HG03135 (cell line): Measurements from ENCODE around the gene LSAMP.
"Not testable (repeated sequence)": the region's sequence is repeated elsewhere in the genome, so short reads cannot be mapped to it uniquely, and the experiment has no call there.

Experiments used
- ATAC-seq: cut with Tn5 transposase; IDR thresholded peaks from one replicate; pipeline ENCODE4 v1.9.1; 2021; ENCODE audit warnings: mild to moderate bottlenecking, moderate library complexity; ENCODE audit not compliant: unreplicated experiment

The LSAMP gene

DNA sequence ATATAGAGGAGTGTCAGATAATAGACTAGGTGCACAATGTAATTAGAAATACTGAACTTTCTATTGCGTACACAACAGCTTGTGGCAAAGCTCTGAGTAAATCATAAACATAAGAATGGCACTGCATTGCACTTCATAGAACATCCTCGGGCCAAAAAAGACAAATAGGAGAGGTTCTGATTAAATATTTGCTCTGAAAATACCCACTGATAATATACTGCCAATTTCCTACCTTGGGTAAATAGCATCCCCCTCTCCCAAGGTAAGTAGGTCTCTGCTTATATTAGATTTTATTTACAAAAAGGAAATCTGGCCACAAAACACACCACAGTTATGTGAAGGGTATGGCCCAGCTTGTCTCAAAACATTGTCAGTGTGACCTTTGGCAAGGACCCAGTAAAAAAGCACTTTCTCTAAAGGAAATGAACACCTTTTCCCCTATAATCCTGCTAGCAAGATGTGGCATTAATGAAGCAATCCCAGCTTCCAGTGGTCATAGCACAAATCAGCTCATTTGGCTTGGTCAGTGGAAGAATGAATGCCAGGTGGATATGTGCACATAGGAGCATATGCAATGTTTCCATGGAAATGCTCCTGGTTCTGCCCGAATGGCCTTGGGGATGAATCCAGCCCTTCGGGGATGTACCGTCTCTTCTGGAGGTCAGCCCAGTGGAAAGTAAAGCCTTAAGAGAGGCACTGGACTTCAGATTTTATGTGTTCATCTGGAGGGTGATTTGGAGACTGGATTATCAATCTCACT is 315.9 kb downstream of the LSAMP start:
- no peak for ATAC-seq

DNA sequence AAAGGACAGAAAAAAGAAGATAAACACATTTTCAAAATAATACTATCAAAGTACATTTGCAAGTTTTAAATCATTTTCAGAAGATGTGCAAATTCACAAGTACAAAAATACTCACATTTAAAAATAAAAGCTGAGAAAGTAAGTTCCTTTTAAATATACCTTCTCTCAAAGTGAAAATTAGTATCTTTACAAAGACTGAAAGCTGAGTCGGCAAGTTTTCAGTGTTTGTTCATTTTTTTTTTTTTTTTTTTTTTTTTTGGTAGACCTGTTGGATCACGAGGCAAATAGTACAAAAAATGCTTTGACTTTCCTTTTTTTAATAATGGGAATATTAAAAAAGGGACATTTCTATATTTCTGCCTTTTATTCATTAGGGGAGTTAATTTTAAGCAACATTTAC is 317.8 kb downstream of the LSAMP start:
- no peak for ATAC-seq

DNA sequence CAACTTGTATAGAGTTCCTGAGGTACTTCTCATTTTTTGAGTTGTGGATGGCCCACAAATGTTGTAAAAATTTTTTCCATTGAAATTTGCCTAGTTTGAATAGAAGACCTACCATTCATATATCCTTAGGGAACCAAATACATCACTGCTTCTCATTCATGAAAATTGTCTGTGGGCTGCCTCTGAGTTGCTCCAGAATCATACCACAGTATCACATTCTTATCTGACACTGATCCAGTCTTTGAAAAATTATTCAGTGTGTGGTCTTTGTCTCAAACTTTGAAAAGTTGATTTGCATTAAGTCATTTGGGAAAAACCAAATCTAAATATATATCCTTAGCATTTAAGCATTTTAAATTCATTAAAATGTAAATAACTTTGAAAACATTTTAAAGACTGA is 321.1 kb downstream of the LSAMP start:
- ATAC-seq = no peak

DNA sequence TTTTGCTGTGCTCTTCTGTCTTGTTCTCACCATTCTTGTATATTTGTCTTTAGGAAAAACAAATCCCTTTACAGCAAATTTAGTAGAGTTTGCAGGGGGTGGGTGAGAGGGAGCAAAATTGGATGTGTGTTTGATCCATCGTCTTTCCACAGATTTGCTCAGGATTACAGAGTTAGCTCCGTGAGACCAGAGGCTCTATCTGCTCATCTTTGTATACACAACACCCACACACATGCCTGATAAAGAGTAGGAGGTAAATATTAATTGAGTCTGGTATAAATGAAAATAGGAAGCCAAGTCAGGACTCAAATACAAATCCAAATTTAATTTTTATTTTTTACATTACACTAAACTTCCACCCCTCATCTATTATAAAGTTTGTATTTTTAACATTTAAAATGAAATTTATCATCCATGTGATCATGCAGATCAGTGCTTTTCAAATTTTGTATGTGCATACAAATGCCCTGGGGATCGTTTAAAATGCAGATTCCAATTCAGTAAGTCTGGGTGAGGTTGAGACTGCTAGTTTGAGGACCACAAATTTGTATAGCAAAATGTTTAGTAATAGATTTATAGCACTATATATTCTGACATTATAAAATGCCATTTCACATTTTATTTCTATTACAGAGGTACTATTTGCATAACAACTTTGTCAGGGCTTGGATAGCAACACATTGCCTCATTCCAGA is 326.7 kb downstream of the LSAMP start:
- ATAC-seq = no peak

DNA sequence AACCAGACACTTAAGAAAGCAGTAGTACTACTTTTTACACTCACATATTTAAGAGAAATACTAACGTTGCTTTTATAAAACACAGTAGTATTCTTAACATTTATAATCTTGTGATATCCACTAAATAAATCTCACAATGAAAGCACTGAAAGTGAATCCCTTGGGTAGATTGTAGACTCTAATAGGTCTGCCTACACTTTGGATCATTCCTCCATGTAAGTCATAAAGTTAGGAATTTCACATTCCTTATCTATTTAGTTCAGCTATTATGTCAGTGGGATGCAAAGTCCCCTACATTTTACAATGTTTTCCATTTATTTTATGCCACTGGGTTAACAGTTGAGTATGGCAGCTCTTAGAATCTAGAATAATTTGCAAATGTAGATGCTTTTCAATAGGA is 330.7 kb downstream of the LSAMP start:
- no peak for ATAC-seq

DNA sequence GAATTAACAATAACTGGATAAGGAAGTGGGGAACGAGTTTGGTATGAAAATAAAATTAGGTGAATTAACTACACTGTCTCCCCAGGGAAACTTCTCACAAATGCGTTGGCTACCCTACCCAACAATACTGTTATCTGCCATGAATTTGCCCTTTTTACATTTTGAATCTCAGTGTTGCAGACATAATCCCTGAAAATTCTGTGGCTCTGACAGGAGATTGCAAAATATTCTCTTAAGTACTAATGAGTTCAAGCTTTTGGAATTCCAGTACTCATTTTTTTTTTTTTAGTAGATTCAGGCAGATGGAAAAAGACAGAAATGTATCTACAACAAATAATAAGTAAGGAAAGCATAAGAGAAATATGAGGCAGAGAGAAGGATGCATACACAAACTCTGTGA is 332.6 kb downstream of the LSAMP start:
- no peak for ATAC-seq

DNA sequence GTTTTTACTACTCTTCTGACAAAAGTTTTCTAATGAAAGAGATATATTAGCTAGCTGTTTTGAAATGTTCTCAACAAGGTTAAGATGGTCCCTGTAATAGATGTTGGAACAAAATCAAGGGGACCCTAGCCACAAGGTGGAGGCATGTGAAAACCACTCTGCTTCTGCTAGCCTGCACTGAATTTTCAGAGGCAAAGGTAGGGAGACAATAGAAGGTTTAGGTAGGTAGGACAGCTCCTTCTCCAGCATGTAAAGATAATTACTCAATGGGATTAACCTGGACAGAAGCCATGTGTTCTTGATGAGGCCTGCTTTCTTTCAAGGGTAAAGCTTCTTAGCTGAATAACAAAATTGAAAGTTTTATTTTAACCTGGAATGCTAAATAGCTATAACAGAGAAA is 333.5 kb downstream of the LSAMP start:
- ATAC-seq = no peak

DNA sequence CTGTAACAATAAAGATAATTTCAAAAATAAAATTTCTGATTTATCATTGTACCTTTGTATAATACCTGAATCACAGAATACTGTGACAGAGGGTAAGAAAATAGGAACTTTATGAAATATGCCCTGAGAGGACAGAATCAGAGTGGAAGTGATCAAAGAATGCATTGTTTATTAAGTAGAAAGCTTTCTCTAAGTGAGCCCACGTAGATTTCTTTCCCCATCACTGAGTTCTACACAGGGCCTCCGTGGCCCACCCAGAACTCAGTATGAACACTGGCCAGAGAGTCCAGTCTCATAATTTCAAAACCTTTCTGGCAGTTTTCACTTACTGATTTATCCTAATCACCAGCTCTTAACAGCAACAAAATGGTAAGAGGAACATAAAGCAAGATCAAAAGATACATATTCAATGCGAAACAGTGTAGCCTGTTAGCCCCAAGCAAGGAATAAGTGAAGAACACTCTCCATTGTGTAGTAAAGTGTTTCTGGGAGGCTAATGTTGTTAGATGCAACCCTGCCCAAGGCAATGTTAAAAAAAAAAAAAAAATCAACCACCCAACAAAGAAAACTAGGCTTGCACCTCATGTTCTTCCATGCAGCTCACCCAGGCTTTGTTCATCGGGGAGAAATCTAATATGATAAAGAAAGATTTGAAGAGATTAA is 341.3 kb downstream of the LSAMP start:
- ATAC-seq = no peak

DNA sequence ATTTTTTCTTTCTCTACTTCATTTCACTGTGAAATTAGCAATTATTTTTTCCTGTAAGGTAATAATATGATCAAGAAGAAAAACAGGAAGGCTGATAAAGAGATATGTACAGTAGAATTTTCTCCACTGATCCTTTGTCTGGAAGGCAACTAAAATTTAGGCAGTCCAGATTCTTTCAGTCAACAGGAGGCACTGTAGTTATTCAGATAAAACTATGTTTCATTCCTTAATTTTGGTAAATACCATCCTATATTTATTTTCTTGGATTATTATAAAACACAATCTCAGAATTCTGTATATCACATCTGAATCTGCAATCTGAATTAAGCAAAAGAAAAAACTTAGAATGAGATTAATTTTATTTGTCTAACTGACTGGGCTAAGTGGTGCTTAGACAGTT is 343.2 kb downstream of the LSAMP start:
- ATAC-seq = no peak

DNA sequence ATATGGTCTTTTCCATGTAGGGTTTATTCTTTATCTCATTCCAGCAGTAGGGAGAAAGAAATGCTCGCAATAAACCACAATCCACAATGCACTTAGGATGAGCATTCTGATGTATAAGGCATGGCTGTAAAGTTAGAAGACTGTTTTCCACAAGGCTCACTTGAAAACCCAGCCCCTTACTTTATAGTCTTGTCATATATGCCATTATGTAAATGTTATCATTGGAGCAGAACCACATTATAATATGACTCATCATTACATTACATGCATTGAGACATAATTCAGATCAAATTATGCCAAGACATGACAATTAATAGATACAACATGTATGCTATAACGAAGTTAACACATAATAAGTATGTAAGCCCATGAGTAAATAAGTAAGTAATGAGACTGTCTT is 348.1 kb downstream of the LSAMP start:
- no peak for ATAC-seq

DNA sequence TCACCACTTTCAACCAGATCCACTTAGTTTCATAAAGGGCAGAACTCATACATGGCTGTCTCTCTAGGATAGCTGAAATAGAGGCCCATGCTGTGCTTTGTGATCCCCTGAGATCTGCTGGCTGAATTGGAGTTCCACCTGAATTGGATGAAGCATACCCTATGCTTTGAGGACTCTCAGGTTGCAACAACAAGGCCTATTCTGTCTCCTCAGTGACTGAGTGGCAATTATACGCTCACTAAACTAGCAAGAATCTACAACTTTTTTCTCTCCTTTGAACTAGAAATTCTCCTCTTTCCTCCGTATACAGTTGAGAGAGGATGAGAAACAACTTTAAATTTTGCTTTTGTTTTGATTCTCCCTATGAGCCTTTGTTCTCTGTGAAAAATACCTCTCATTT is 348.7 kb downstream of the LSAMP start:
- ATAC-seq = no peak

DNA sequence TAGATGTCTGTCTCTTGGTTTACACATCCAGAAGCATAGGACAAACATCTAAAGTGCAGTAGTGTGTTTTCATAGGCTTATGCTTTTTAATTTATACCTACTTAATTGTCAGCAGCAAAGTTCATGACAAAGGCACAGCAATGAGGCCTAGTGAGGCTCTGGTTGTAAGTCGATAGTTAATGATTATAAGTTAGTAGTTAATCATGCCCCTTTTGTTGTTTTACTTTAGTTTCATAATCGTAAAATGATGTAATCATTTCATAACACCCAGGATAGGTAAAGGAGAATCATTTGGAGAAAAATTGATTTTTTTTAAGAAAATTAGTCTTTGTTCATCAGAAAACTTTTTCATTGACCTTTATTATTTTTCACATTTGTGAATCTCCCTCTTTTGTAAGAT is 351.9 kb downstream of the LSAMP start:
- ATAC-seq = no peak

DNA sequence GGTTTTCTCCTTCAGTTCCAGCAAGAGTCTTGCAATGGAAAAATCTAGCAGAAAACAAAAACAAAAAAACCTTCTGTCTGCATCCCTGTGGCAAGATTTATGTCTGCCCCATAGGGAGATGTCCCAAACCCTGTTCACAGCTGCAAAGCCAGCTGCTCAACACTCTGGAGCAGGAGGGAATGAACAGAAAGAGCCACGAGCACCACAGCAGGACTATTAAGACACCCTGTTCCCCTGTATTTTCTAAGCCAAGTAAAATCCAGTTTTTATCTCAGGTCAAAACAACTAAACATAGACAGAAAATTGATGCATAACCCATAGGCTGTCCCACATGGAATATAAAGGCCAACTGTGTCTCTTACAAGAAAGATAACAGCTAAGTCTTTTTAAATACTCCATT is 357.9 kb downstream of the LSAMP start:
- no peak for ATAC-seq

DNA sequence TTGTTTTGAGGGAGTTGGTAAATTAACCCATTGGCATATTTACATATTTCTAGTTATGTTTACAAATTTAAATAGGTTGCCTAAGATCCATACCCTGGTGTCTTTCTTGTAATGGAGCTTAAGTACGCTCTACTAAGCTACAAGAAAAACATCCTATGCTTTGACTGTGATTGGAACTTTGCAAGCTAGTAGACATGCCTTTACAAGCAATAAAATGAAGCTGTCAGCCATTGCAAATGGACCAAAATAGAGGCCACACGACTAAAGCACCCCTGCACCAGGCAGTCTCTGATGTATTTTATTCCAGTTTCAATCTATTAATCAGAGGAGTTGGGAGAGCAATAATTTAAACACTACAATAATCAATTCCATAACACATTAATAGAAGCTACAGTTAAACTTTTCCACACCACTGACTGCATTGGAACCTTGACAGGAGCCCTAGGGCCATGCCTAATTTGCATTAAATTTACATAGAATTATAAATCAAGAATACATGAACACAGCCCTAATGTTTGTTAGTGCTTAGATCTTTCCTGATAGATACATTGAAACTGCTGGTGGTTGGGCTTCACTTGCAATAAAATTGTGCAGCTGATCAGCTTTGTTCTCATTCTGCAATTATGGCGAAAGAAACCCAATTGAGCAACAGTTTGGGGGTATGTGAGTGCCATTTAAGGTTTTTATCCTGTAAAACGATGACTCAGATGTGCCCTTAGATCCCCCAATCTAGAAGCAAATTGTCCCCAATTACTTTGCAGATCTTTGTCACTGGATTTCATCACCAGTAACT is 360.1 kb downstream of the LSAMP start:
- ATAC-seq = no peak

DNA sequence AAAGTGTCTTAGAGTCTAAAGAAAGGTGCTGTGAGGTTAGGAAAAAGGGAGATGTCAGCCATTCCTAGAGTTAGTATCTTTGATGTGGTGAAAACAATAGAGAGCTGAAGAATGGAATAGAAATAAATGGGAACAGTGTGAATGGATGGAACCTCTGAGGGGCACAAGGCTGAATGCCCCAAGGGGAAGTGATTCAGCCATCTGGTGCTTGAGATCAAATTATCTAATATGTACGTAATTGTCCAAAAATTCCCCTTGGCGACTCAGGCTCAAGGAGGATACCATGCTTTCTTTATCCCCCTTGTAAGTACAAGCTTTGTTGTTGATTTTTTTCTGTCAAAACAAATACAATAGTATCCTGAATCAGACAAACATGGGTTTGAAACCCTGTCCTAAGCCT is 361.6 kb downstream of the LSAMP start:
- no peak for ATAC-seq

DNA sequence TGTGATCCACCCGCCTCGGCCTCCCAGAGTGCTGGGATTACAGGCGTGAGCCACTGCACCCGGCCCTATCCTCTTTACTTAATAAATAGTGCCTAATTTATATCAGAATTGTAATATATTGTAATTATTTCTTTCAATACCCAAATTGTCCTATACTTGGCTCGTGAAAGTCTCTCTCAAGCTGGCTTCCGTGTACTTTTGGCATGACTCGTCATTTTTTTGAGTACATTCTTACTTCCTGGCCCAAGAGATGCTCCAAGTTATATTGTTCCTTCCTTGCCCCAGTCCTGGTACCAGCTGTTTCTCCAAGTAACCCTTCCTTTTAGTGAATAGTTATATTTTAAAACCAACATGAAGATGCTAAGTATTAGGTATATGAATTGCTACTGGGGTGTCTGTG is 366.7 kb downstream of the LSAMP start:
- no peak for ATAC-seq

DNA sequence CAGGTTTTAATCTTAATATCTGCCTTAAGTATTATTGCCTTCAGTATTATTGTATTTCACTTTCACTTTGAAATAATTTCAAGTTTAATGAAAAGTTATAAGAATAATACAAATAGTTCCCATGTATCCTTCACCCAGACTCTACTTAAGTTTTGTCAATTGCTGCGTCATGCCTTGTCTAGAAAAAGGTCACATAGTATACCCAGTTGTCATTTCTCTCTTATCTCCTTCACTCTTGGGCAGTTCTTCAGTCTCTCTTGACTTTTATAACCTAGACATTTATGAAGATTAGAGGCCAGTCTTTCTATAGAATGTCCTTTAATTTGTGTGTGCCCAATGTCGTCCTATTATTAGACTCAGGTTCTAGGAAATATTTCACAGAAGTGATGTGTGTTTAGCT is 367.7 kb downstream of the LSAMP start:
- no peak for ATAC-seq

DNA sequence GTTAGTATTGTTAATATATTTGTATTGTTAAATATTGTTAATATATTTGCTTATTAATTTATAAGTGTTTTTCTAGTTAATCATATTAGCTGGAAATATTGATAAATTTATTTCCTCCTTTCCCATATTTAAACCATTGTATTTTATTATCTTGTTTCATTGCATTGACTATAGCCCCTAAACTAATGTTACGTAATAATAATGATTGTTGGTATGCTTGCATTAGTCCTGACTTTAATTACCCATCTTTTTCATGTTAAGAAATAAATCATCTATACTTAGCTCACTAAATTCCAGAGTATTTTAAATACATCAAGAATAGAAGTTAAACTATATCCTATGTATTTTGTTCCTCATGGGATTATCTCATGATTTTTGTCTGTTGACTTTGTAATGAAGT is 368.2 kb downstream of the LSAMP start:
- no peak for ATAC-seq

DNA sequence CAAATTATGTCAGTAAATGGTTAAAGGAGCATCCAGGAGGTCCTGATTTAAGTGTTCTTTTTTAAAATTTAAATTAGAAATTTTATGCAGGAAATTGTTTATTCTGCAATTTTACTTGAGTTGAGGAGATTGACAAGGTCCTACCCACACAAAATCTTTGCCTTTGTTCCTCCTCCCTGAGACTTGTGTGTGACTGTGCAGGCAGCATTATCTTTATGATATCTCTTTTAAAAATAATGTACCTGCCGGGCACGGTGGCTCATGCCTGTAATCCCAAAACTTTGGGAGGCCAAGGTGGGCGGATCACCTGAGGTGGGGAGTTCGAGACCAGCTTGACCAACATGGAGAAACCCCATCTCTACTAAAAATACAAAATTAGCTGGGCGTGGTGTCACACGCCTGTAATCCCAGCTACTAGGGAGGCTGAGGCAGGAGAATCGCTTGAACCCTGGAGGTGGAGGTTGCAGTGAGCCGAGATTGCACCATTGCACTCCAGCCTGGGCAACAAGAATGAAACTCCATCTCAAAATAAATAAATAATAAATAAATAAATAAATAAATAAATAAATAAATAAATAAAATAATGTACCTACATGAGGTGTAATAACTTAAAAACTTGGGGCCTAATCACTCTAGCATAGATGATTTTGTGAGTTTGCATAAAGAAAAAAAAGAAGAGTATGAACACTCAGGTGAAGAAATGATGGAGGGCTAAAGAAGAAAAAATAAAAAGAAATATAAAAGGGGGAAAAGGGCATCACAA is 374.6 kb downstream of the LSAMP start:
- ATAC-seq = not testable (repeated sequence)

DNA sequence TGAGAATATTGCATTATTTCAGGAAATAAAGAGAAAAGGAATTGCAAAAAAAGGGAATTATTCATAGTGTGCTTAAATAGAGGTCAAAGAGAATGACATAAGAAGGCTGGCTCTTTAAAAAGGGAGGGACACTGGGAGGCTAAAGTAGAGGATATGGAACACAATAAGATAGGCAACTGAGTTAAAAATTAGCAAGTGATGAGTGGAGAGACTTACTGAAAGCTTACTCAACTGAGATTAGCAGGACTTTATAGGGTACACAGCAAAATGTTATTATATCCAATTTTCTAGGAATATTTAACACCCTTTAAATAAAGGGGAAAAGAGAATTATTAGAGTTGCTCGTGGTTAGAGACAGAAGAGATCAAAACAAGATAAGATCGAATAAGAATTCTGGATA is 375.2 kb downstream of the LSAMP start:
- no peak for ATAC-seq

DNA sequence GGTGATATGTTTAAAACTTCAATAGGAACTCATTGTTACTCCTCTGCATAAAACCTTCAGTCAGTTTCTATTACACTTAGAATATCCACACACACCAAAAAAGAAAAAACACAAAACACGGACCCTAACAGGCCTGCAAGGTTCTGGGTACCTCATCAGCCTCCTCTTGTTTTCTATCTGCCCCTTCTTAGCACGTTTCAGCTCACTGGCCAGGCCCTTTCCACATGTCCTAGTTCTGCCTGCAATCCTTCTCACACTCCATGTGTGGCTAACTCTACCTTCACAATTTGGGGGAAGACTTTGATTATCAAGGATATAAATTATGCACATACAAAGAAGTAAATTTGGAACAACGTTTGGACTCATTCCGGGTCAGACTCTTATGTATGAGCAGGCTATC is 376.3 kb downstream of the LSAMP start:
- ATAC-seq = no peak
